MCF 10A (cell line): ENCODE measurements around the gene COG1. TPM values are rescaled to one million over a fixed set of nuclear protein-coding genes. Genes with fewer than 3 reads are reported as not detected.

Source experiments
- BruUV-seq: library from RNA; stranded (reverse); fragments of 400-500 nt; replicated peaks from 2 replicates; lab custom pipeline; 2021; lab: Mats Ljungman, UMichigan
- CTCF ChIA-PET: fragments of 300-600 bp; sonication (Branson Sonifier 250); formaldehyde crosslinking; extraction: SDS; loops from one replicate; lab custom pipeline; 2021; ENCODE audit warnings: antibody characterized with exemption, inconsistent platforms; lab: Yijun Ruan, JAX
- POLR2A ChIA-PET: fragments of 300-600, 350-650 bp; sonication (Branson Sonifier 250); formaldehyde crosslinking; extraction: SDS; loops from one replicate; lab custom pipeline; 2020; ENCODE audit warnings: antibody characterized with exemption, inconsistent platforms; lab: Yijun Ruan, JAX
- DNase-seq: peaks from one replicate; pipeline ENCODE4 v3.0.0-alpha.2; 2018; ENCODE audit not compliant: unreplicated experiment
- H3K27ac Mint-ChIP-seq: one replicate; pipeline ENCODE4 v1.8.0; 2022; ENCODE audit warnings: mild to moderate bottlenecking, low read depth, mixed read lengths; ENCODE audit not compliant: unreplicated experiment
- H3K27me3 Mint-ChIP-seq: one replicate; pipeline ENCODE4 v1.8.0; 2022; ENCODE audit warnings: mixed read lengths; ENCODE audit not compliant: insufficient read depth, unreplicated experiment
- H3K36me3 Mint-ChIP-seq: one replicate; pipeline ENCODE4 v1.8.0; 2022; ENCODE audit warnings: mild to moderate bottlenecking, moderate library complexity, mixed read lengths; ENCODE audit not compliant: insufficient read depth, unreplicated experiment
- H3K4me1 Mint-ChIP-seq: one replicate; pipeline ENCODE4 v1.8.0; 2022; ENCODE audit warnings: mixed read lengths; ENCODE audit not compliant: insufficient read depth, unreplicated experiment
- H3K4me3 Mint-ChIP-seq: one replicate; pipeline ENCODE4 v1.8.0; 2022; ENCODE audit warnings: mild to moderate bottlenecking, moderate library complexity, mixed read lengths; ENCODE audit not compliant: unreplicated experiment
- H3K9me3 Mint-ChIP-seq: one replicate; pipeline ENCODE4 v1.8.0; 2022; ENCODE audit warnings: mixed read lengths; ENCODE audit not compliant: unreplicated experiment
- CTCF ChIP-seq: fragments of 200-600 bp; IDR thresholded peaks from one replicate; pipeline ENCODE4 v1.8.0; 2022; ENCODE audit warnings: antibody characterized with exemption, mild to moderate bottlenecking; ENCODE audit not compliant: unreplicated experiment
- intact Hi-C: fragments of 100-400 bp; cut with micrococcal nuclease; formaldehyde crosslinking; loops from 2 replicates; pipeline ENCODE4 v1.14.1; 2022
- total RNA-seq: library from RNA; stranded (reverse); gene quantifications from 2 replicates; pipeline ENCODE4 v1.2.3, GENCODE V29; 2022

The COG1 gene
- total RNA-seq, 1 experiment from 2014 or later, result 42.8 TPM

GRCh38 chr17:73174126-73174525 is 18.7 kb upstream of the COG1 start:
- no peak for TF ChIP-seq CTCF
- Mint-ChIP-seq H3K4me3 (no peak overlapping the region), H3K27ac (no peak overlapping the region), H3K27me3 (peaks cover 12% of the 10 kb centered on the region), H3K9me3 (no peaks in the 10 kb centered on the region), H3K36me3 (no peaks in the 10 kb centered on the region), H3K4me1 (no peaks in the 10 kb centered on the region)
- ChIA-PET POLR2A (interaction anchor here (0.7 kb wide), 1 partner anchor 30 kb away, joined by 3 read pairs; no protein-coding TSS in a partner anchor), CTCF (interaction anchor here (1.0 kb wide), 1 partner anchor 594 kb away, joined by 5 read pairs; no protein-coding TSS in a partner anchor)
- no peak for DNase-seq
- intact Hi-C loops, result no loop called here
- no TSS peak for BruUV-seq

- H3K9me3 Mint-ChIP-seq, result no peaks in the 10 kb centered on the region
- no peak overlapping the region for H3K27ac Mint-ChIP-seq
- ChIA-PET CTCF (no interaction called here), POLR2A (no interaction called here)
- BruUV-seq, result no TSS peak
- intact Hi-C loops, result no loop called here
- no peaks in the 10 kb centered on the region for H3K36me3 Mint-ChIP-seq
- no peaks in the 10 kb centered on the region for H3K27me3 Mint-ChIP-seq
- no peak for DNase-seq
- TF ChIP-seq CTCF, result no peak
- H3K4me3 Mint-ChIP-seq, result no peak overlapping the region
- no peaks in the 10 kb centered on the region for H3K4me1 Mint-ChIP-seq
These were observed 16.8 kb upstream of the COG1 start for GRCh38 chr17:73175962-73176565.

GRCh38 chr17:73179387-73179786 is 13.5 kb upstream of the COG1 start:
- H3K4me1 Mint-ChIP-seq, result no peaks in the 10 kb centered on the region
- H3K9me3 Mint-ChIP-seq, result no peaks in the 10 kb centered on the region
- intact Hi-C loops, result no loop called here
- DNase-seq, result no peak
- POLR2A ChIA-PET, result interaction anchor here (0.7 kb wide), 1 partner anchor 14 kb away, joined by 3 read pairs; no protein-coding TSS in a partner anchor
- no peak overlapping the region for H3K27ac Mint-ChIP-seq
- no peak for TF ChIP-seq CTCF
- no peaks in the 10 kb centered on the region for H3K36me3 Mint-ChIP-seq
- H3K27me3 Mint-ChIP-seq, result no peaks in the 10 kb centered on the region
- CTCF ChIA-PET, result interaction anchor here (0.6 to 1.6 kb wide), 3 partner anchors 10 to 674 kb away, joined by 3 to 7 read pairs (median 4); no protein-coding TSS in a partner anchor
- BruUV-seq, result no TSS peak
- H3K4me3 Mint-ChIP-seq, result no peak overlapping the region

GRCh38 chr17:73179878-73180277 is 13.0 kb upstream of the COG1 start:
- no peak for TF ChIP-seq CTCF
- CTCF ChIA-PET, result interaction anchor here (0.6 to 1.6 kb wide), 5 partner anchors 10 to 674 kb away, joined by 3 to 7 read pairs (median 4); no protein-coding TSS in a partner anchor
- Mint-ChIP-seq H3K36me3 (no peaks in the 10 kb centered on the region), H3K4me1 (no peaks in the 10 kb centered on the region), H3K27ac (no peak overlapping the region), H3K27me3 (no peaks in the 10 kb centered on the region), H3K9me3 (no peaks in the 10 kb centered on the region), H3K4me3 (no peak overlapping the region)
- POLR2A ChIA-PET, result no interaction called here
- BruUV-seq, result no TSS peak
- intact Hi-C loops, result no loop called here
- DNase-seq, result no peak
